ENCODE results near the gene RNF8.
"Not testable (repeated sequence)": the region's sequence is repeated elsewhere in the genome, so short reads cannot be mapped to it uniquely, and the experiment has no call there.

RNF8 gene

GRCh38 chr6:37353761-37354525 is at the start of gene RNF8:
RNF8 (plus strand) TSS chr6:37353983; CDS start chr6:37354165, 182 bp downstream.
- DNase-seq (ENCODE audit: low read depth in 2 of 2): peak; percentile 73 to 78

GRCh38 chr6:37304766-37305165 is 49.0 kb upstream of the RNF8 start:
- DNase-seq (ENCODE audit: low read depth in 2 of 2): no peak

GRCh38 chr6:37305841-37306425 is 47.9 kb upstream of the RNF8 start:
- DNase-seq (ENCODE audit: low read depth in 2 of 2): no peak

- DNase-seq (ENCODE audit: low read depth in 2 of 2): no peak
Measured at GRCh38 chr6:37306624-37307222, 47.1 kb upstream of the RNF8 start.

- not testable (repeated sequence) for DNase-seq (ENCODE audit: low read depth in 2 of 2)
Measured at GRCh38 chr6:37307484-37307883, 46.3 kb upstream of the RNF8 start.

GRCh38 chr6:37308069-37308815 is 45.5 kb upstream of the RNF8 start:
- DNase-seq (ENCODE audit: low read depth in 2 of 2): no peak

- DNase-seq (ENCODE audit: low read depth in 2 of 2): no peak
Measured at GRCh38 chr6:37309046-37309445, 44.7 kb upstream of the RNF8 start.

- no peak for DNase-seq (ENCODE audit: low read depth in 2 of 2)
Measured at GRCh38 chr6:37309692-37310091, 44.1 kb upstream of the RNF8 start.

GRCh38 chr6:37310966-37311365 is 42.8 kb upstream of the RNF8 start:
- no peak for DNase-seq (ENCODE audit: low read depth in 2 of 2)

GRCh38 chr6:37311741-37312473 is 41.9 kb upstream of the RNF8 start:
- no peak for DNase-seq (ENCODE audit: low read depth in 2 of 2)

GRCh38 chr6:37313723-37314486 is 39.9 kb upstream of the RNF8 start:
- DNase-seq (ENCODE audit: low read depth in 2 of 2): no peak

GRCh38 chr6:37314487-37315156 is 39.2 kb upstream of the RNF8 start:
- DNase-seq (ENCODE audit: low read depth in 2 of 2): peak in 1 of 2 donors; percentile 5

GRCh38 chr6:37315157-37315515 is 38.6 kb upstream of the RNF8 start:
- no peak for DNase-seq (ENCODE audit: low read depth in 2 of 2)

GRCh38 chr6:37316071-37316470 is 37.7 kb upstream of the RNF8 start:
- DNase-seq (ENCODE audit: low read depth in 2 of 2): no peak

- DNase-seq (ENCODE audit: low read depth in 2 of 2): no peak
Measured at GRCh38 chr6:37317312-37318038, 36.3 kb upstream of the RNF8 start.

GRCh38 chr6:37319156-37319555 is 34.6 kb upstream of the RNF8 start:
- DNase-seq (ENCODE audit: low read depth in 2 of 2): no peak

GRCh38 chr6:37319856-37320480 is 33.8 kb upstream of the RNF8 start:
- DNase-seq (ENCODE audit: low read depth in 2 of 2): no peak

GRCh38 chr6:37320646-37321045 is 33.1 kb upstream of the RNF8 start:
- DNase-seq (ENCODE audit: low read depth in 2 of 2): no peak

GRCh38 chr6:37321101-37321500 is 32.7 kb upstream of the RNF8 start:
- DNase-seq (ENCODE audit: low read depth in 2 of 2): no peak
